A673 (cell line): ENCODE measurements around the gene TCF25. TPM values are rescaled to one million over a fixed set of nuclear protein-coding genes. Genes with fewer than 3 reads are reported as not detected.
"Not testable (repeated sequence)": the region's sequence is repeated elsewhere in the genome, so short reads cannot be mapped to it uniquely, and the experiment has no call there.

Source experiments
- Bru-seq: library from RNA; stranded (reverse); fragments of 400-500 nt; gene quantifications from one replicate; lab custom pipeline; 2021; lab: Mats Ljungman, UMichigan
- BruChase-seq, 2 experiments: library from RNA; stranded (reverse); fragments of 400-500 nt; gene quantifications; one replicate each; lab custom pipeline; 2021; lab: Mats Ljungman, UMichigan
- BruUV-seq: library from RNA; stranded (reverse); fragments of 400-500 nt; replicated peaks from 2 replicates; lab custom pipeline; 2021; lab: Mats Ljungman, UMichigan
- CTCF ChIA-PET: fragments of 300-600 bp; sonication (Branson Sonifier 250); formaldehyde crosslinking; loops from one replicate; lab custom pipeline; 2022; ENCODE audit warnings: antibody characterized with exemption; lab: Charles Lee
- POLR2A ChIA-PET: fragments of 300-600 bp; sonication (Branson Sonifier 250); formaldehyde crosslinking; loops from one replicate; lab custom pipeline; 2022; ENCODE audit warnings: antibody characterized with exemption; ENCODE audit not compliant: low non-redundant PET; lab: Charles Lee
- DNase-seq: peaks from one replicate; pipeline ENCODE4 v3.0.0-alpha.2; 2015; ENCODE audit warnings: low spot score
- H3K27ac ChIP-seq: fragments of 200-600 bp; sonication (generic); 2 replicates; pipeline ENCODE4 v1.5.1; 2016; ENCODE audit warnings: mixed run types, low read depth, mild to moderate bottlenecking, mixed read lengths, antibody characterized with exemption, low read length; ENCODE audit not compliant: poor library complexity, severe bottlenecking
- H3K27me3 ChIP-seq: fragments of 200-600 bp; sonication (generic); replicated peaks from 2 replicates; pipeline ENCODE4 v1.6.1; 2017; ENCODE audit warnings: mixed run types, low read depth, mild to moderate bottlenecking, mixed read lengths, antibody characterized with exemption, low read length; ENCODE audit not compliant: insufficient read depth, poor library complexity
- H3K36me3 ChIP-seq: fragments of 200-600 bp; sonication (generic); 2 replicates; pipeline ENCODE4 v1.6.1; 2016; ENCODE audit warnings: mixed run types, mild to moderate bottlenecking, mixed read lengths, antibody characterized with exemption, low read length; ENCODE audit not compliant: insufficient read depth, poor library complexity, severe bottlenecking
- H3K4me1 ChIP-seq: fragments of 200-600 bp; sonication (generic); 2 replicates; pipeline ENCODE4 v1.6.1; 2017; ENCODE audit warnings: mixed run types, mild to moderate bottlenecking, mixed read lengths, antibody characterized with exemption, low read length; ENCODE audit not compliant: insufficient read depth, poor library complexity, severe bottlenecking
- H3K4me3 ChIP-seq: fragments of 200-600 bp; sonication (generic); 2 replicates; pipeline ENCODE4 v1.5.1; 2016; ENCODE audit warnings: low read depth, mixed run types, mild to moderate bottlenecking, mixed read lengths, low read length; ENCODE audit not compliant: poor library complexity, severe bottlenecking
- H3K9me3 ChIP-seq: fragments of 200-600 bp; sonication (generic); 2 replicates; pipeline ENCODE4 v1.6.1; 2016; ENCODE audit warnings: mixed run types, low read depth, mild to moderate bottlenecking, mixed read lengths, antibody characterized with exemption, low read length; ENCODE audit not compliant: poor library complexity, severe bottlenecking
- CTCF ChIP-seq: fragments of 300-800, 200-600 bp; sonication (generic); conservative IDR thresholded peaks from 2 replicates; pipeline ENCODE4 v1.5.1; 2017; ENCODE audit warnings: low read depth, mild to moderate bottlenecking, antibody characterized with exemption, low read length, moderate library complexity, mixed read lengths
- EZH2 ChIP-seq: fragments of 200-600 bp; sonication (generic); IDR thresholded peaks from 2 replicates; pipeline ENCODE4 v1.6.1; 2017; ENCODE audit warnings: borderline replicate concordance, low read depth, mild to moderate bottlenecking, mixed read lengths, antibody characterized with exemption, low read length; ENCODE audit not compliant: poor library complexity, severe bottlenecking
- intact Hi-C: fragments of 100-400 bp; cut with micrococcal nuclease; formaldehyde crosslinking; loops from one replicate; pipeline ENCODE4 v1.10.0; 2022; ENCODE audit not compliant: unreplicated experiment
- long read RNA-seq: library from polyadenylated mRNA; stranded (forward); transcript quantifications from one replicate; pipeline ENCODE4 v2.0.0, GENCODE V29; 2022
- total RNA-seq: library from RNA; stranded (reverse); gene quantifications from 2 replicates; pipeline ENCODE4 v1.2.3, GENCODE V29; 2021

TCF25 gene
- 190 and 202 TPM in 2 replicates for total RNA-seq
- Bru-seq, nascent RNA = percentile 72 among the genes with signal in this experiment
- BruChase-seq, experiment 1, labeled RNA remaining after a 2-hour chase = percentile 79 among the genes with signal in this experiment
- percentile 90 among the genes with signal in this experiment for BruChase-seq, experiment 2, labeled RNA remaining after a 6-hour chase
- long read RNA-seq, transcript TCF25-201 (18 exons, 2,233 nt) = major isoform, 117 of 197 reads
- long read RNA-seq, partial matches to known transcripts = 15 of 197 reads
- long read RNA-seq, other reads (novel, unspliced or antisense) = 63 of 197 reads

DNA sequence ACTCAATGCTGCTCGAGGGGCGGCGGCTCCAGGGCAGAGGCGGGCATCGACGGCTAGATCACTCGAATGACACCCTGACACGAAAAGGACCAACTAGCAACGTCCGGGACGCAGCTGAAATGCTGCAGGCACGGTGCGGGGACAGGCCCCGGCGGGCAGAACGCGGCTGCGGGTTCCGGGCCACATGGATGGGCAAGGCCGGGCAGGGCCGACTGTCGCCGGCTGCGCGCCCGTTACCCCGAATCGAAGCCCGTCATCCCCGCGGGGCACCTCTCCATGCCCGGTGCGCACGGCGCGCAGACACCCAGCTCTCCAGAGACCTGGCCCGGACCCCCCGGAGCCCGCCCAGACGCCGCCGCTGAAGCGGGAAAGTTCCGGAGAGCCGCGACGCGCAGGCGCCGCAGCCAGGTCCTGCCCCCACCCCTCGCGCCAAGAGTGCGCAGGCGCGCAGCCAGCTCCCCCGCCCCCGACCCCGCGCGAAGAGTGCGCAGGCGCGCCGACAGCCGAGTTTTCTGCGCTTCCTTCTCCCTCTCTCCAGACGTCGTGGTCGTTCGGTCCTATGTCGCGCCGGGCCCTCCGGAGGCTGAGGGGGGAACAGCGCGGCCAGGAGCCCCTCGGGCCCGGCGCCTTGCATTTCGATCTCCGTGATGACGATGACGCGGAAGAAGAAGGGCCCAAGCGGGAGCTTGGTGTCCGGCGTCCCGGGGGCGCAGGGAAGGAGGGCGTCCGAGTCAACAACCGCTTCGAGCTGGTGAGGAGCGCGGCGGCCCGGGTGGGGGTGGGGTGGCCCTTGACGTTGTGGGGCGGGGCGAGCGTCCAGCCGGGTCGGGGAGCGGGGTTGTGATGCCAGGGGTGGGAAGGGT lies at the start of gene TCF25:
Gene TCF25, plus strand, starts transcription at position 484 of the 863 bp plus-strand sequence. Its CDS starts 76 bp downstream, at position 560.
- H3K27ac ChIP-seq = peak within 1 kb of the TSS; percentile 99
- DNase-seq = peak; percentile 94
- intact Hi-C loops = no loop called here

DNA sequence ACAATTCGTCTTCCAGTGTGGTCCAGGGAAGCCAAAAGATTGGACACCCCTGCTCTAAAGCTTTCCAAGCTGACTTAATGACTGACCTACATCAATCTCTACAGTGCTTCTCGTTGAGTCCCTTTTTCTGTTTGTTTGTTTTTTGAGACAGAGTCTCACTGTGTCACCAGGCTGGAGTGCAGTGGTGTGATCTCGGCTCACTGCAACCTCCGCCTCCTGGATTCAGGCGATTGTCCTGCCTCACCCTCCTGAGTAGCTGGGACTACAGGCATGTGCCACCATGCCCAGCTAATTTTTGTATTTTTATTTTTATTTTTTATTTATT lies 49.6 kb upstream of the TCF25 start:
- intact Hi-C loops, H3K4me1 ChIP-seq, H3K27ac ChIP-seq, H3K4me3 ChIP-seq, H3K36me3 ChIP-seq, POLR2A ChIA-PET, H3K9me3 ChIP-seq, BruUV-seq, CTCF ChIA-PET, DNase-seq, H3K27me3 ChIP-seq: not testable (repeated sequence)

More for the DNA sequence above, at the start of gene TCF25:
- Histone ChIP-seq H3K36me3 (peaks cover 15% of the 10 kb centered on the region), H3K4me1 (peaks cover 7% of the 10 kb centered on the region), H3K4me3 (peak within 1 kb of the TSS; percentile 75), H3K9me3 (no peaks in the 10 kb centered on the region), H3K27me3 (no peaks in the 10 kb centered on the region)
- no peak for TF ChIP-seq EZH2
- TF ChIP-seq CTCF = no peak
- CTCF ChIA-PET = interaction anchor here (0.5 to 1.0 kb wide), 5 partner anchors 10 to 158 kb away, joined by 3 to 13 read pairs (median 8); no protein-coding TSS in a partner anchor
- BruUV-seq = TSS peak; percentile 50
- POLR2A ChIA-PET = interaction anchor here (0.6 kb wide), 3 partner anchors 20 to 173 kb away, joined by 3 to 6 read pairs (median 3); no protein-coding TSS in a partner anchor

DNA sequence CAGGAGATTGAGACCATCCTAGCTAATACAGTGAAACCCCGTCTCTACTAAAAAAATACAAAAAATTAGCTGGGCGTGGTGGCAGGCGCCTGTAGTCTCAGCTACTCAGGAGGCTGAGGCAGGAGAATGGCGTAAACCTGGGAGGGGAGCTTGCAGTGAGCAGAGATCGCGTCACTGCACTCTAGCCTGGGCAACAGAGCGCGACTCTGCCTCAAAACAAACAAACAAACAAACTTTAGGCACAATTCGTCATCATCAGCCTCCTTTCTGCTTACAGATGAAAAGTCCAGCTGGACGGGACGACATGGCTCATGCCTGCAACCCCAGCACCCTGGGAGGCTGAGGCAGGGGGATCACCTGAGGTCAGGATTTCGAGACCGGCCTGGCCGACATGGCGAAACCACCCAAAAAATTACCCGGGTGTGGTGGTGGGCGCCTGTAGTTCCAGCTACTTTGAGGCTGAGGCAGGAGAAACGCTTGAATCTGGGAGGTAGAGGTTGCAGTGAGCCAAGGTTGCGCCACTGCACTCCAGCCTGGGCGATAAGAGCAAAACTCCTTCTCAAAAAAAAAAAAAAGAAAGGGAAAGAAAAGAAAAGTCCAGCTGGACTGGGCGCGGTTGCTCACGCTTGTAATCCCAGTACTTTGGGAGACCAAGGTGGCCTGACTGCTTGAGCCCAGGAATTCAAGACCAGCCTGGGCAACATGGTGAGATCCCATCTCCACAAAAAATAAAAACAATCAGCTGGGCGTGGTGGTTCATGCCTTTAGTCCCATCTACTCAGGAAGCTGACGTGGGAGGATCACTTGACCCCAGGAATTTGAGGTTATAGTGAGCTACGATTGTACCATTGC lies 46.6 kb upstream of the TCF25 start:
- Histone ChIP-seq H3K36me3 (no peaks in the 10 kb centered on the region), H3K9me3 (no peaks in the 10 kb centered on the region), H3K27me3 (no peaks in the 10 kb centered on the region), H3K4me3 (no peak overlapping the region), H3K4me1 (peaks cover 5% of the 10 kb centered on the region), H3K27ac (no peak overlapping the region)
- BruUV-seq = no TSS peak
- intact Hi-C loops = no loop called here
- POLR2A ChIA-PET = no interaction called here
- CTCF ChIA-PET = no interaction called here
- no peak for DNase-seq
- no peak for TF ChIP-seq CTCF
- no peak for TF ChIP-seq EZH2
